HUES64 (cell line): Measurements from ENCODE around the gene RGPD4.
"Not testable (repeated sequence)": the region's sequence is repeated elsewhere in the genome, so short reads cannot be mapped to it uniquely, and the experiment has no call there.

Experiments used
- H3K27ac ChIP-seq: 2 replicates; pipeline ENCODE4 v1.7.0; 2013; ENCODE audit warnings: low read depth, low read length, inconsistent platforms
- H3K27me3 ChIP-seq: 2 replicates; pipeline ENCODE4 v1.6.1; 2013; ENCODE audit warnings: mild to moderate bottlenecking, low read length; ENCODE audit not compliant: insufficient read depth
- H3K36me3 ChIP-seq: 2 replicates; pipeline ENCODE4 v1.6.1; 2013; ENCODE audit warnings: mild to moderate bottlenecking, low read length; ENCODE audit not compliant: insufficient read depth
- H3K4me1 ChIP-seq: 2 replicates; pipeline ENCODE4 v1.6.1; 2013; ENCODE audit warnings: mild to moderate bottlenecking, low read length, moderate library complexity; ENCODE audit not compliant: insufficient read depth
- H3K4me3 ChIP-seq: 2 replicates; pipeline ENCODE4 v1.5.1; 2013; ENCODE audit warnings: mild to moderate bottlenecking, low read length, moderate library complexity
- H3K9ac ChIP-seq: 2 replicates; pipeline ENCODE4 v1.6.1; 2013; ENCODE audit warnings: mild to moderate bottlenecking, low read depth, low read length
- H3K9me3 ChIP-seq: 2 replicates; pipeline ENCODE4 v1.6.1; 2013; ENCODE audit warnings: low read depth, low read length; ENCODE audit not compliant: insufficient read depth
- WGBS: fragments of 150-250, 120-280 bp; methylation state at CpG from one replicate; pipeline ENCODE4 v1.1.7; 2013; ENCODE audit warnings: missing lambda C conversion rate; 5-methylcytosine and 5-hydroxymethylcytosine counted together

The RGPD4 gene

GRCh38 chr2:107811411-107811810 lies 15.3 kb upstream of the RGPD4 start:
- H3K9me3 ChIP-seq: no peaks in the 10 kb centered on the region
- H3K4me3 ChIP-seq: no peak overlapping the region
- 89% methylated on average over 2 of the region's 2 CpGs for WGBS
- no peak overlapping the region for H3K9ac ChIP-seq
- H3K27me3 ChIP-seq: no peaks in the 10 kb centered on the region
- H3K36me3 ChIP-seq: no peaks in the 10 kb centered on the region
- H3K4me1 ChIP-seq: peaks cover 15% of the 10 kb centered on the region
- H3K27ac ChIP-seq: no peak overlapping the region

DNA sequence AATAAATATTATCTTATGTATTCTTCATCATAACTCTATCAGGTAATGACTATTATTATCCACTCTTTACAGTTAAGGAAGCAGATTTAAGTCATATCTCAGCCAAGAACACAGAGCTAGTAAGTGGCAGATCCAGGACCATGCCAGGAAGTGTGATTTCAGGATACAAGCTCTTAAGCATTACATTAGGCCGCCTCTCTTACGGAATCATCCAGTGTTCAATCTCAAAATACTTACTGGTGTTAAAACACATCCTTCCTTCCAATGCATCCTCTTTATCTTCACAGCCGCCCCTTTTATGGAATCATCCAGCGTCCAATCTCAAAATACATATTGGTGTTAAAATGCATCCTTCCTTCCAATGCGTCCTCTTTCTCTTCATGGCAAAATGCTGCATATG lies 14.7 kb upstream of the RGPD4 start:
- Histone ChIP-seq H3K36me3 (no peaks in the 10 kb centered on the region), H3K4me3 (no peak overlapping the region), H3K27ac (no peak overlapping the region), H3K9ac (no peak overlapping the region), H3K9me3 (no peaks in the 10 kb centered on the region), H3K4me1 (peaks cover 15% of the 10 kb centered on the region), H3K27me3 (no peaks in the 10 kb centered on the region)
- WGBS: 96% methylated on average over 5 of the region's 5 CpGs

- no peak overlapping the region for H3K27ac ChIP-seq
- H3K27me3 ChIP-seq: no peaks in the 10 kb centered on the region
- 83% methylated on average over 5 of the region's 5 CpGs for WGBS
- no peak overlapping the region for H3K9ac ChIP-seq
- no peaks in the 10 kb centered on the region for H3K9me3 ChIP-seq
- H3K36me3 ChIP-seq: no peaks in the 10 kb centered on the region
- H3K4me3 ChIP-seq: no peak overlapping the region
- no peaks in the 10 kb centered on the region for H3K4me1 ChIP-seq
These were observed 9.3 kb upstream of the RGPD4 start for GRCh38 chr2:107817378-107817777.

DNA sequence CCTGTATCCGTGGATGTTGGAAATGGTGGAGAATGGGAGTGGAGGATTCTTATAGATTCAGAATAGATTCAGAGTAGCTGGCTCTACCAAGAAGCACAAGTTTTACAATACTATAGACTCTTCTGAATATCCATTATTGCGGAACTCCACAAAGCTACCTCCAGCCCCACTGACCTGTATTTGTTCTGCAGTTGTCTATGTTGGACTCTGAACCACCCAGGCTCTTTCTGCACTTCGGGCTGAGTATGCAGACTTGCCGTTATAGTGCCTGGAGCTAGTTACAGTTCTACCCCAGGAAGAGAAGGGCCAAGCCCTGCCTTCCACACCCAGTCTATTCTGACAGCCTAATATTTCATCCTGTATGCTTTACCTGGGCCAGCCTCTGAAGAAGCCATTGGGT lies 4.4 kb upstream of the RGPD4 start:
- no peaks in the 10 kb centered on the region for H3K9me3 ChIP-seq
- WGBS: 90% methylated on average over 4 of the region's 4 CpGs
- H3K4me3 ChIP-seq: no peak overlapping the region

DNA sequence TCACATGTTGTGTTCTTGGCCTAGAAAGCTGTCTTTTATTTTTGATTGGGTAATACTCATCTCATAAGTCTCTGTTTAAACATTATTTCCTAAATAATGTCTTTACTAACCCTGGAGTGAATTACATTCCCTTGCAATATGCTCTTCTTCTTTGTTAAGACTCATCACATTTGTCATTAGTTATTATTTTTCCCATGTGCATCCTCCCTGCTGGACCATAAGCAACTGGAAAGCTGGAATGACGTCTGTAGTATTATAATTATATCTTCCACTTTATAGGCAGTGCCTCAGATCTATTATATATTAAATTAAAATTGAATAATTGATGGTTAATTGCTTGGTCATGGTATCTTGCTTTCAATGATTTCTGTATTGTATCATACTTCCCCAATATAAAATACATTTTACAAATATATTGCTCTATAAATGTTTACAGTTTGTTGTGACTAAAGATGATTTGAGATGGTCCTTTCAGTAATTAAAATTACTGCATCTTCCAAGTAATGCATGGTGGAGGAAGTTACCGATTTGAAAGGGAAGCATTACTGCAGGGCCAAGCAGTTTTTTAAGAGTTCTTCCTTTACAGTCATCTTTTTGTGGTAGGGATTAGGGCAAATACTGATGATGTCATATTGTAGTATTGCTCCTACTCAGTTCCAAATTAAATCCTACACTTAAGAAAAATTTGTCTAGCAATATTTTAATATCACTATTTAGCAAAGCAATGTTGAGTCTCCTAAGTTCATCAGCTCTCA lies 2.1 kb upstream of the RGPD4 start:
- H3K9me3 ChIP-seq: no peaks in the 10 kb centered on the region
- no peaks in the 10 kb centered on the region for H3K36me3 ChIP-seq
- H3K4me3 ChIP-seq: no peak overlapping the region
- no peaks in the 10 kb centered on the region for H3K4me1 ChIP-seq
- no peak overlapping the region for H3K9ac ChIP-seq
- no peaks in the 10 kb centered on the region for H3K27me3 ChIP-seq
- WGBS: 100% methylated on average over 1 of the region's 2 CpGs
- H3K27ac ChIP-seq: no peak overlapping the region

More for the DNA sequence above, 4.4 kb upstream of the RGPD4 start:
- H3K27ac ChIP-seq: no peak overlapping the region
- H3K9ac ChIP-seq: no peak overlapping the region
- H3K4me1 ChIP-seq: no peaks in the 10 kb centered on the region
- H3K27me3 ChIP-seq: no peaks in the 10 kb centered on the region
- no peaks in the 10 kb centered on the region for H3K36me3 ChIP-seq

DNA sequence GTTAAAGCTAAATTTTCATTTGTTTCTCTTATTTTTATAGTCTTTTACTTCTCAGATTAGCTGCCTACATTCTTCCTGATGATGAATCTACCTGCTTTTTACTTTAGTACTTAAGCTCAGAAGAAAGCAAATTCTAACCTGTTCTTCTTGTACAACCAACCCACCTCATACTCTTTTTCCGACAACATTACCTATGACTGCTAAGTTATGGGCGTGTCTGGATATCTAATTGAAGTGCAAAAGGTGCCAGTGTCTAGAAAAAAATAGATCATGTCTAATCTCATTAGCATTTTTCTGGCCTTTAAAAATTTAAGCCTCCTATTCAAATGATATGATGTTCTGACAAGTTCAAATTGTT lies 1.5 kb upstream of the RGPD4 start:
- no peaks in the 10 kb centered on the region for H3K36me3 ChIP-seq
- no peak overlapping the region for H3K4me3 ChIP-seq
- H3K4me1 ChIP-seq: no peaks in the 10 kb centered on the region
- H3K27ac ChIP-seq: no peak overlapping the region
- no peaks in the 10 kb centered on the region for H3K27me3 ChIP-seq
- no CpG with 5 or more reads among the region's 2 CpGs for WGBS
- no peaks in the 10 kb centered on the region for H3K9me3 ChIP-seq
- no peak overlapping the region for H3K9ac ChIP-seq

- H3K9me3 ChIP-seq, H3K27me3 ChIP-seq, H3K27ac ChIP-seq, H3K4me3 ChIP-seq, H3K9ac ChIP-seq, H3K36me3 ChIP-seq, H3K4me1 ChIP-seq: not testable (repeated sequence)
- 94% methylated on average over 37 of the region's 46 CpGs for WGBS
These were observed 2.8 kb downstream of the RGPD4 start for GRCh38 chr2:107829514-107829913.

- H3K27ac ChIP-seq, H3K9ac ChIP-seq, H3K4me3 ChIP-seq, H3K36me3 ChIP-seq, H3K27me3 ChIP-seq, H3K4me1 ChIP-seq, H3K9me3 ChIP-seq: not testable (repeated sequence)
- WGBS: 94% methylated on average over 2 of the region's 2 CpGs
These were observed 6.5 kb downstream of the RGPD4 start for GRCh38 chr2:107833152-107833551.

GRCh38 chr2:107833618-107834017 lies 6.9 kb downstream of the RGPD4 start:
- not testable (repeated sequence) for H3K9me3 ChIP-seq, H3K4me1 ChIP-seq, H3K27ac ChIP-seq, H3K4me3 ChIP-seq, H3K9ac ChIP-seq, H3K27me3 ChIP-seq, H3K36me3 ChIP-seq
- WGBS: no CpG with 5 or more reads among the region's 11 CpGs

DNA sequence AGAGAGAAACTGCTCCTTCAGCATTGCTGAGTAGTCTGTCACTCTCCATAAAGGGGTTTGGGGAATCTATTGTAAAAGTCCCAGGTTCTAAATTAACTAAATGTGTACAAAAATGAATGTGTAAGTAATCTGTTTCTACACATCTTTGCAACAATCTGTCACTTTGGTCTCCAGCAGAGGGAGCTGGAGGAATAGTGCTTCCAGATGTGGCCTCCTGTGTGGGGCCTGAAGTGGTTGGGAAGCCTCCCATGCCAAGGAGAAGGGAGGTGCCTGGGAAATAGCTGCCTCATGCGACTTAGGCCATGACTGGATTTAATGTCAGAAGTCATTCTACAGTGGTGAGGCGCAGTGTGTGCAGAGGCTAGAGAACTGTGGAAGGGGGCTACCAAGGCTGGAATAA lies 89.4 kb downstream of the RGPD4 start:
- H3K27ac ChIP-seq, H3K36me3 ChIP-seq, H3K9ac ChIP-seq, H3K27me3 ChIP-seq, H3K9me3 ChIP-seq, H3K4me3 ChIP-seq, H3K4me1 ChIP-seq: not testable (repeated sequence)
- WGBS: 56% methylated on average over 1 of the region's 2 CpGs

GRCh38 chr2:107916696-107917370 lies 90.1 kb downstream of the RGPD4 start:
- not testable (repeated sequence) for H3K9ac ChIP-seq, H3K4me1 ChIP-seq, H3K27ac ChIP-seq, H3K36me3 ChIP-seq, H3K9me3 ChIP-seq, H3K27me3 ChIP-seq, H3K4me3 ChIP-seq
- WGBS: 83% methylated on average over 1 of the region's 1 CpG
